NT2/D1 (cell line): Measurements from ENCODE around the gene IGF2BP1.

Experiments
- SUZ12 ChIP-seq: IDR thresholded peaks from 2 replicates; pipeline ENCODE4 v1.6.1; 2011; ENCODE audit not compliant: insufficient read length, insufficient read depth; ENCODE audit errors: extremely low read depth
- YY1 ChIP-seq: IDR thresholded peaks from 2 replicates; pipeline ENCODE4 v1.6.1; 2011; ENCODE audit not compliant: insufficient read length, insufficient read depth
- ZNF274 ChIP-seq: IDR thresholded peaks from 2 replicates; pipeline ENCODE4 v1.6.1; 2011; ENCODE audit warnings: mild to moderate bottlenecking, low read depth, low read length

DNA sequence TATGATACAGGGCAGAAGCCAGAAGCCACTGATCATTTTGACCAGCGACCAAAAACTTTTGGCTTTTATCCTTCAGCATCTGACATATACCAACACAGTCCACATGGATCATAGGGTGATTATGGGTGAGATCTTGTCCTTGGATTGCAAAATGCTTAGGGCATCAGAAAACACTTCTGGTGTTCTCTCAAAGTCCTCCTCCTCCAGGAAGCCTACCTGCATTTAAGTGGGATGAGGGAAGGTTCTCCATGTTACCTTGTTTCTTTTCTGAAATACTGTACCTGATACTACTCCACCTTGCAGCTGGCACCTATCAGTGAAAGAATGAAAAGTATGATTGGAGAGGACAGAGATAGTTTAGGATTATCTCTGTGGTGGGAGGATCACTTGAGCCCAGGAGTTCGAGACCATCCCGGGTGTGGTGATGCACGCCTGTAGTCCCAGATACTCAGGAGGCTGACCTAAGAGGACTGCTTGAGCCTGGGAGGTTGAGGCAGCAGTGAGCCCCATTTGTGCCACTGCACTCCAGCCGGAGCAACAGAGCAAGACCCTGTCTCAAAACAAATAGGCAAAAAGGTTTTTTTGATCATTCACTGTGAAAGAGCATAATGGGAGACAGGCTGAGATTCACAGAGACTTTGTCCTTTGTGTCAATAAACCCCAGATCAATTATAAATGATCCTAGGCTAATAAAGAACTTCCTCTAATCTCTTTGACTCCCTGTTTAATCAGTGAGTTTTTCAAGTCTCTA lies 88.6 kb downstream of the IGF2BP1 start:
- TF ChIP-seq ZNF274: no peak
- TF ChIP-seq YY1: no peak
- TF ChIP-seq SUZ12: no peak
